Activated T-helper 1 cell treated with anti-CD3 and anti-CD28 coated beads, Interleukin-12 subunit alpha, Interleukin-12 subunit beta, Interleukin-2, Interleukin-4 antibody, amounts not matched to agents 30 ng/mL and 10 ng/mL and 1 ng/mL, durations not matched to agents 14 hours and 24 hours and 36 hours (primary cell): ENCODE measurements around the gene SYDE2. TPM values are rescaled to one million over a fixed set of nuclear protein-coding genes. Genes with fewer than 3 reads are reported as not detected.
"Not testable (repeated sequence)": the region's sequence is repeated elsewhere in the genome, so short reads cannot be mapped to it uniquely, and the experiment has no call there.

ENCODE experiments used
- DNase-seq: peaks from one replicate; pipeline ENCODE4 v3.0.0; 2021; ENCODE audit warnings: low spot score
- H3K27ac Mint-ChIP-seq: one replicate; pipeline ENCODE4 v1.8.0; 2021; ENCODE audit warnings: mild to moderate bottlenecking, mixed read lengths
- H3K27me3 Mint-ChIP-seq: one replicate; pipeline ENCODE4 v1.8.0; 2022; ENCODE audit warnings: mild to moderate bottlenecking, moderate library complexity, mixed read lengths; ENCODE audit not compliant: insufficient read depth
- H3K36me3 Mint-ChIP-seq: one replicate; pipeline ENCODE4 v1.8.0; 2021; ENCODE audit warnings: low read depth, mixed read lengths
- H3K4me1 Mint-ChIP-seq: one replicate; pipeline ENCODE4 v1.8.0; 2021; ENCODE audit warnings: low read depth, mixed read lengths
- H3K4me3 Mint-ChIP-seq: one replicate; pipeline ENCODE4 v1.8.0; 2021; ENCODE audit warnings: mild to moderate bottlenecking, moderate library complexity, mixed read lengths
- H3K9me3 Mint-ChIP-seq: one replicate; pipeline ENCODE4 v1.8.0; 2021; ENCODE audit warnings: mixed read lengths
- intact Hi-C: fragments of 100-400 bp; cut with micrococcal nuclease; formaldehyde crosslinking; loops from one replicate; pipeline ENCODE4 v1.15.1; 2024
- total RNA-seq: library from RNA; stranded (reverse); gene quantifications from 2 replicates; pipeline ENCODE4 v1.2.3, GENCODE V29; 2022

SYDE2 gene
- total RNA-seq, 1 donor from 2014 or later = 0.83 TPM

DNA sequence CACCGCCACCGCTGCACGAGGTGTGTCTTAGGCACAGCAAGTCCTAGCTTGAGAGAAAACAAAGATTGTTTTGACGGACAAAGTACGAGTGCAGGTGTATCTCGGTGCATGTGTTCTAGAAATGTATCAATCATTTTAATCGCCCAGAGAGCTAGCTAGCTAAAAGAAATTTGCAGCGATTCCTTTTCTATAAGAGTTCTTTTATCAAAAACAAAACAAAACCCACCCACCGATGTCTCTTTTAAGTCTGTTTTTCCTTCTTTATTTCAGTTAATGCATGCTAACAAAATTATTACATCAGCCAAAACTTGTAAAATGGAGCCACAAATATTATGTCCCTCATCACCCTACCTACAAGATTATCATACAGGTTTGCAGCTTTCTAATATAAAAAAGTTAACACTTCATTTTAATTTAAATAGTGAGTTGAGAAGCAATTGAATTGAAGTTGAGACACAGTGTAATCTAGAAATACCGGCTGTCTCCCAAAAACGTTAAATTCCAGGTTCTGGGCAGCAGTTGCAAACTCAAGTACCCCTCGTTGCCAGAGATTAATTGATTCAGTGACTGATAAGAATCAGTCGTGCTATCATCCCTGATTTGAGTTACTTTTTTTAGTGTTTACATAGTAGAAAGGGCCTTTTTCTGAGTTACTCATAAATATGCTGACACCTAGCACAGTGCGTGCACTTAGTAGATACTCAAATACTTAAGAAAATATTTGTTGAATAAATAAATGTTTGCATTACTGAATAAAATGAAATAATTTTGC is 1.5 kb upstream of the SYDE2 start:
- no peaks in the 10 kb centered on the region for H3K9me3 Mint-ChIP-seq
- H3K27ac Mint-ChIP-seq = peak overlapping the region; percentile 88
- peaks cover 18% of the 10 kb centered on the region for H3K4me1 Mint-ChIP-seq
- peaks cover 5% of the 10 kb centered on the region for H3K36me3 Mint-ChIP-seq
- DNase-seq = no peak
- peaks cover 52% of the 10 kb centered on the region for H3K27me3 Mint-ChIP-seq
- intact Hi-C loops = loop anchor here (2.0 to 5.0 kb wide), 2 partner anchors 139 to 155 kb away; partner anchors contain the start of gene MCOLN3
- H3K4me3 Mint-ChIP-seq = peak overlapping the region; percentile 94

- intact Hi-C loops = loop anchor here (1.0 to 5.0 kb wide), 7 partner anchors 58 to 257 kb away; partner anchors contain the start of genes BCL10, C1orf52 and MCOLN3
- peaks cover 5% of the 10 kb centered on the region for H3K36me3 Mint-ChIP-seq
- H3K27ac Mint-ChIP-seq = peak overlapping the region; percentile 88
- H3K9me3 Mint-ChIP-seq = no peaks in the 10 kb centered on the region
- peak; percentile 34 for DNase-seq
- H3K4me1 Mint-ChIP-seq = peaks cover 18% of the 10 kb centered on the region
- peak overlapping the region; percentile 94 for H3K4me3 Mint-ChIP-seq
- peaks cover 44% of the 10 kb centered on the region for H3K27me3 Mint-ChIP-seq
Observed at GRCh38 chr1:85201340-85202091, 700 bp upstream of the SYDE2 start.

DNA sequence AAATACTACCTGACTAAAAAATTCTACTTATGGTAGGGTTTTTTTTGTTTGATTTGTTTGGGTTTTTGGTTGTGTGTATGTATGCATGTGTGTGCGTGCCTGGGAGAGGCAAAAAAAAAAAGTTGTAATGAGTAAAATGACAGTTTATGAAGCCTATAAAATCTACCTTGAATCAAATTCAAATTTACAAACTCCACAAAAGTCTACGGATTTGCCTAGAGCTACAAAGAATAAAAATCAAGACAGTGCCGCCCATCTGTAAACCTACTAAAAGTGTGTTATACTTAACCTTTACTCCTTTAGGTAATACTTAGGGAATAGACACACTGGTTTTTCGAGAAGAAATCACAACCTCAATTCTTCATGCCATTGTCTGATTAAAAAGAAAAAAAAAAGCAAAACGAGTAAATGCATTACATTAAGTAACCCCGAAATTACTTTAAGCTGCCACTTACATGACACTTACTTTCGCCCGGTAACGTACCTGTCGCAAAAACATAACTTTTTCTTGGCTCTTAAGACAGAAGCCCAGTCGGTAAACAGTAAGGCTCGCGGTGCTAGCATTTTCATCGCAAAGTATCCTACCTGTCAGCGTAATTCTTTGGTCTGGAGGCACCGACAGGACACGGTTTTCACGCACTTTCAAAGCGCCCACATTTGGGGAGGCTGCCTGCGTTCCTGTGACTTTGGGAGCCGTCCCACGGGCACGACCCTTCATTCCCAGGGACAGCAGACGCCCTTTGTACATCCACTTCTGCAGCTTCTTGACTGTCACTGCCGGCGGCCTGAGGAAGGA is 951 bp downstream of the SYDE2 start:
- Mint-ChIP-seq H3K36me3 (peaks cover 5% of the 10 kb centered on the region), H3K27me3 (peaks cover 37% of the 10 kb centered on the region), H3K4me1 (peaks cover 18% of the 10 kb centered on the region), H3K9me3 (no peaks in the 10 kb centered on the region), H3K27ac (peak overlapping the region; percentile 42), H3K4me3 (peak overlapping the region; percentile 78)
- DNase-seq = peak; percentile 5
- intact Hi-C loops = loop anchor here (2.0 to 5.0 kb wide), 4 partner anchors 91 to 255 kb away; partner anchors contain the start of gene MCOLN3

DNA sequence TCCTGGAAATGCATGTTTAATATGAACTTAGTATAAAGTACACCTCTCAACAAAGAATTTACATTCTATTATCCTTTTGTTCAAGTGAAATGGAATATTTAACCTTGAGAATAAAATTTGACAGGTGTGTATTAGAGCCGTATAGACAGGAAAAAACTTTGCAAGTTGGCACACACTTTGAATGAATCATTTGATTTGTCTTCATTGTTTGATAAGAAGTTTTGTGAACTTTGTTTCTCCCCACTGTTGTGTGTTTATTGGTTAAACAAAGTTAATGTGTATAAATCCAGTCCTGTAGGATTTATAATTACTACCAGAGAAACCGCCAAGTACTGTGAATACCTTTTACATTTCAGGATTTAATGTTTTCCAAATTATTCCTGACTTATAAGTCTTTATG is 2.0 kb downstream of the SYDE2 start:
- peaks cover 18% of the 10 kb centered on the region for H3K4me1 Mint-ChIP-seq
- intact Hi-C loops = no loop called here
- peaks cover 33% of the 10 kb centered on the region for H3K27me3 Mint-ChIP-seq
- no peak overlapping the region for H3K4me3 Mint-ChIP-seq
- no peak overlapping the region for H3K27ac Mint-ChIP-seq
- H3K9me3 Mint-ChIP-seq = no peaks in the 10 kb centered on the region
- peaks cover 5% of the 10 kb centered on the region for H3K36me3 Mint-ChIP-seq
- DNase-seq = no peak

- peaks cover 16% of the 10 kb centered on the region for H3K27me3 Mint-ChIP-seq
- H3K9me3 Mint-ChIP-seq = no peaks in the 10 kb centered on the region
- intact Hi-C loops = no loop called here
- DNase-seq = no peak
- no peak overlapping the region for H3K4me3 Mint-ChIP-seq
- H3K27ac Mint-ChIP-seq = no peak overlapping the region
- peaks cover 10% of the 10 kb centered on the region for H3K4me1 Mint-ChIP-seq
- H3K36me3 Mint-ChIP-seq = peaks cover 2% of the 10 kb centered on the region
Observed at GRCh38 chr1:85196358-85196757, 4.5 kb downstream of the SYDE2 start.

- no peak overlapping the region for H3K27ac Mint-ChIP-seq
- peaks cover 16% of the 10 kb centered on the region for H3K27me3 Mint-ChIP-seq
- intact Hi-C loops = no loop called here
- H3K4me1 Mint-ChIP-seq = peaks cover 10% of the 10 kb centered on the region
- peaks cover 2% of the 10 kb centered on the region for H3K36me3 Mint-ChIP-seq
- no peak for DNase-seq
- no peaks in the 10 kb centered on the region for H3K9me3 Mint-ChIP-seq
- no peak overlapping the region for H3K4me3 Mint-ChIP-seq
Observed at GRCh38 chr1:85195703-85196102, 5.1 kb downstream of the SYDE2 start.

DNA sequence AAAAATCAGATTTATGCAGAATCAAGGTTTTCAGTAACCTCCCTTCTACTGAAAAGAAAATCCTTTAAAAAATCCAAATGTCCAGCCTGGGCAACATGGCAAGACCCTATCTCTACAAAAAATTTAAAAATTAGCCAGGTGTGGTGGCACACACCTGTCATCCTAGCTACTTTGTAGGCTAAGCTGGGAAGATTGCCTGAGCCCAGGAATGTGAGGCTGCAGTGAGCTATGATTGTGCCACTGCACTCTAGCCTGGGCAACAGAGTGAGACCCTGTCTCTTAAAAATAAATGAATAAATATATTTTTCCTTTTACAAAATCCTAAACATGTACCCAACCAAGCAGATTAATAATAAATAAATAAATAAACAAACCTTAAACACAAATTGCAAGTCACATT is 8.7 kb downstream of the SYDE2 start:
- intact Hi-C loops, H3K9me3 Mint-ChIP-seq, DNase-seq, H3K27me3 Mint-ChIP-seq, H3K4me1 Mint-ChIP-seq, H3K27ac Mint-ChIP-seq, H3K4me3 Mint-ChIP-seq, H3K36me3 Mint-ChIP-seq: not testable (repeated sequence)

- intact Hi-C loops = no loop called here
- Mint-ChIP-seq H3K27ac (no peak overlapping the region), H3K9me3 (no peaks in the 10 kb centered on the region), H3K4me1 (no peaks in the 10 kb centered on the region), H3K4me3 (no peak overlapping the region), H3K27me3 (no peaks in the 10 kb centered on the region), H3K36me3 (no peaks in the 10 kb centered on the region)
- no peak for DNase-seq
Observed at GRCh38 chr1:85189120-85189519, 11.7 kb downstream of the SYDE2 start.

DNA sequence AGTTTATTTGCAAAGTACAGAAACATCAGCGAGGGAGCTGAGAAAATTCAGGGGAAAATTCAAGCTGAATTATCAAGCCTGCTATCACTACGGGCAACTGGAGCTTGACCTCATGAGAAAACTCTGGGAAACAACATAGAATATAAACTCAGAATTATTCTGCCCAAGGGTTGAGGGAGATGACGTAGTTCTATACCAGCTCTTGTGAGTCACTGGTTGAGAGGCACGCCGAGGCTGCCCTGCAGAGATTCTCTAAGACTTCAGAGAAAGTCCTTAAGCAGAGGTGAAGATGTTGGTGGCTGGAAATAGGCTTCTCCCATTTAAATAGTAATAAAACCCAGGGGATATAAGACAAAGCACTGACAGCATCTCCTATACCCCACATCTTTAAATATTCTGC is 12.3 kb downstream of the SYDE2 start:
- H3K4me1 Mint-ChIP-seq = no peaks in the 10 kb centered on the region
- H3K27me3 Mint-ChIP-seq = no peaks in the 10 kb centered on the region
- no peak overlapping the region for H3K27ac Mint-ChIP-seq
- no peak overlapping the region for H3K4me3 Mint-ChIP-seq
- H3K36me3 Mint-ChIP-seq = no peaks in the 10 kb centered on the region
- intact Hi-C loops = no loop called here
- H3K9me3 Mint-ChIP-seq = no peaks in the 10 kb centered on the region
- no peak for DNase-seq

DNA sequence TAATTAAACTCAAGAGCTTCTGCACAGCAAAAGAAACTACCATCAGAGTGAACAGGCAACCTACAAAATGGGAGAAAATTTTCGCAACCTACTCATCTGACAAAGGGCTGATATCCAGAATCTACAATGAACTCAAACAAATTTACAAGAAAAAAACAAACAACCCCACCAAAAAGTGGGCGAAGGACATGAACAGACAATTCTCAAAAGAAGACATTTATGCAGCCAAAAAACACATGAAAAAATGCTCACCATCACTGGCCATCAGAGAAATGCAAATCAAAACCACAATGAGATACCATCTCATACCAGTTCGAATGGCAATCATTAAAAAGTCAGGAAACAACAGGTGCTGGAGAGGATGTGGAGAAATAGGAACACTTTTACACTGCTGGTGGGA is 13.8 kb downstream of the SYDE2 start:
- H3K4me3 Mint-ChIP-seq, H3K27ac Mint-ChIP-seq, H3K27me3 Mint-ChIP-seq, H3K9me3 Mint-ChIP-seq, DNase-seq, H3K4me1 Mint-ChIP-seq, intact Hi-C loops, H3K36me3 Mint-ChIP-seq: not testable (repeated sequence)

DNA sequence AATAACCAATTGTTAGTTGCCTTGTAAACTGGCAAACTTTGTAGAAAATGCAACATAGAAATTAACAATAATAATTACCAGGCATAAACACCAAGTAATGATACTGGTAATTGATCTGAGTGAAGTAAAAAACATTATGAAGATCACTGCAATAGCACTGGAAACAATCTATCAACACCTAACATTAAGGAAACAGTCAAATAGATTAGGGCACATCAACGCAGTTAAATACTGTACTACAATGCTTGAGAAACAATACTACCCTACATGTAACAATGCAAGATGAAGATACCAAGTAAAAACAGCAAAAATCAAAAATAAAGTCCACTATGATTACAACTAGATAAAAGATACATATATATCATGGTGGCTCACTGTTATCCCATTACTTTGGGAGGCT is 16.6 kb downstream of the SYDE2 start:
- Mint-ChIP-seq H3K4me1 (peaks cover 9% of the 10 kb centered on the region), H3K36me3 (no peaks in the 10 kb centered on the region), H3K27me3 (no peaks in the 10 kb centered on the region), H3K27ac (no peak overlapping the region), H3K9me3 (no peaks in the 10 kb centered on the region), H3K4me3 (no peak overlapping the region)
- no peak for DNase-seq
- intact Hi-C loops = no loop called here

- intact Hi-C loops = no loop called here
- Mint-ChIP-seq H3K4me3 (no peak overlapping the region), H3K36me3 (no peaks in the 10 kb centered on the region), H3K27me3 (no peaks in the 10 kb centered on the region), H3K27ac (no peak overlapping the region), H3K9me3 (no peaks in the 10 kb centered on the region), H3K4me1 (peaks cover 11% of the 10 kb centered on the region)
- DNase-seq = no peak
Observed at GRCh38 chr1:85182700-85183099, 18.1 kb downstream of the SYDE2 start.
